Natural killer cell (primary cell): ENCODE measurements around the gene RNF180. TPM values are rescaled to one million over a fixed set of nuclear protein-coding genes. Genes with fewer than 3 reads are reported as not detected.

ENCODE experiments used
- ATAC-seq, 3 donors: fragments of 150-1000 bp in 2 of 3; fragments of 200-7000 bp in 1 of 3; cut with Tn5 transposase; 1 replicate in 1 of 3; 2 replicates in 2 of 3; pipeline ENCODE4 v1.10.0; 2021; ENCODE audit warnings: mild to moderate bottlenecking in 2 of 3, moderate library complexity in 2 of 3
- DNase-seq, 2 donors: peaks; one replicate each; pipeline versions ENCODE4 v3.0.0 to v3.0.0-alpha.2; 2013 to 2021; ENCODE audit warnings: mixed read lengths in 1 of 2
- H3K27ac ChIP-seq: one replicate; pipeline ENCODE4 v1.5.1; 2013; ENCODE audit warnings: mild to moderate bottlenecking, low read length
- H3K27me3 ChIP-seq: one replicate; pipeline ENCODE4 v1.6.1; 2013; ENCODE audit warnings: low read length; ENCODE audit not compliant: control insufficient read depth, insufficient read depth
- H3K36me3 ChIP-seq: one replicate; pipeline ENCODE4 v1.6.1; 2013; ENCODE audit warnings: low read length; ENCODE audit not compliant: control insufficient read depth, insufficient read depth
- H3K4me1 ChIP-seq: one replicate; pipeline ENCODE4 v1.6.1; 2013; ENCODE audit warnings: low read length; ENCODE audit not compliant: control insufficient read depth, insufficient read depth
- H3K4me3 ChIP-seq: one replicate; pipeline ENCODE4 v1.5.1; 2013; ENCODE audit warnings: low read length
- H3K9me3 ChIP-seq: one replicate; pipeline ENCODE4 v1.6.1; 2013; ENCODE audit warnings: low read length; ENCODE audit not compliant: control insufficient read depth, insufficient read depth
- H3K27ac Mint-ChIP-seq, 2 donors: one replicate each; pipeline ENCODE4 v1.8.0; 2022; ENCODE audit warnings: mild to moderate bottlenecking in 2 of 2, mixed read lengths in 2 of 2, moderate library complexity in 1 of 2
- H3K27me3 Mint-ChIP-seq, 2 donors: one replicate each; pipeline ENCODE4 v1.8.0; 2022; ENCODE audit warnings: low read depth in 2 of 2, mixed read lengths in 2 of 2
- H3K36me3 Mint-ChIP-seq: one replicate; pipeline ENCODE4 v1.8.0; 2022; ENCODE audit warnings: mixed read lengths
- H3K4me1 Mint-ChIP-seq, 2 donors: one replicate each; pipeline ENCODE4 v1.8.0; 2022; ENCODE audit warnings: mixed read lengths in 2 of 2
- H3K4me3 Mint-ChIP-seq: one replicate; pipeline ENCODE4 v1.8.0; 2022; ENCODE audit warnings: mild to moderate bottlenecking, moderate library complexity, mixed read lengths
- H3K9me3 Mint-ChIP-seq, 2 donors: one replicate each; pipeline ENCODE4 v1.8.0; 2022; ENCODE audit warnings: mixed read lengths in 2 of 2
- CTCF ChIP-seq: fragments of 200-600 bp; IDR thresholded peaks from one replicate; pipeline ENCODE4 v1.8.0; 2022; ENCODE audit warnings: antibody characterized with exemption
- WGBS: methylation state at CpG from one replicate; pipeline ENCODE4 v1.1.7; 2013; ENCODE audit warnings: missing lambda C conversion rate; ENCODE audit not compliant: insufficient coverage; 5-methylcytosine and 5-hydroxymethylcytosine counted together
- intact Hi-C: fragments of 100-400 bp; cut with micrococcal nuclease; formaldehyde crosslinking; loops from one replicate; pipeline ENCODE4 v1.14.2; 2022
- total RNA-seq, 4 donors: library from RNA; stranded (reverse); fragments of 120-200 nt in 1 of 4; gene quantifications; one replicate each; pipeline versions ENCODE4 v1.2.3 to v1.2.4, GENCODE V29; 2013 to 2022

RNF180 gene
- total RNA-seq, 3 donors from 2014 or later (not counting 1 experiment from before 2014, with no cell fraction given): not detected

- DNase-seq: no peak
- H3K9me3 ChIP-seq: peaks cover 3% of the 10 kb centered on the region
- H3K4me3 ChIP-seq: no peak overlapping the region
- TF ChIP-seq CTCF: no peak
- peaks cover 5 to 10% of the 10 kb centered on the region in 2 donors for H3K9me3 Mint-ChIP-seq
- H3K36me3 Mint-ChIP-seq: no peaks in the 10 kb centered on the region
- H3K27ac Mint-ChIP-seq: no peak overlapping the region
- H3K27ac ChIP-seq: no peak overlapping the region
- 68% methylated on average over 2 of the region's 4 CpGs for WGBS
- no peak for ATAC-seq
- H3K4me1 Mint-ChIP-seq: no peaks in the 10 kb centered on the region
- H3K36me3 ChIP-seq: no peaks in the 10 kb centered on the region
- no peaks in the 10 kb centered on the region for H3K4me1 ChIP-seq
- H3K27me3 Mint-ChIP-seq: peaks cover 22 to 28% of the 10 kb centered on the region in 2 donors
- intact Hi-C loops: no loop called here
- peaks cover 16% of the 10 kb centered on the region for H3K27me3 ChIP-seq
- no peak overlapping the region for H3K4me3 Mint-ChIP-seq
Observed at GRCh38 chr5:64163746-64164145, 1.9 kb upstream of the RNF180 start.

GRCh38 chr5:64164166-64164565, 1.5 kb upstream of the RNF180 start:
- intact Hi-C loops: no loop called here
- Mint-ChIP-seq H3K4me1 (no peaks in the 10 kb centered on the region), H3K36me3 (no peaks in the 10 kb centered on the region), H3K9me3 (peaks cover 5 to 12% of the 10 kb centered on the region in 2 donors), H3K27me3 (peaks cover 22 to 28% of the 10 kb centered on the region in 2 donors), H3K27ac (no peak overlapping the region), H3K4me3 (no peak overlapping the region)
- H3K4me1 ChIP-seq: no peaks in the 10 kb centered on the region
- H3K27me3 ChIP-seq: peaks cover 16% of the 10 kb centered on the region
- TF ChIP-seq CTCF: no peak
- WGBS: 60% methylated on average over 1 of the region's 1 CpG
- H3K36me3 ChIP-seq: no peaks in the 10 kb centered on the region
- no peak overlapping the region for H3K4me3 ChIP-seq
- DNase-seq (no peak), ATAC-seq (no peak)
- H3K9me3 ChIP-seq: peaks cover 2% of the 10 kb centered on the region
- no peak overlapping the region for H3K27ac ChIP-seq

GRCh38 chr5:64165160-64165499, 513 bp upstream of the RNF180 start:
- peak overlapping the region; percentile 9 for H3K4me3 Mint-ChIP-seq
- no peaks in the 10 kb centered on the region for H3K9me3 ChIP-seq
- no peak overlapping the region for H3K4me3 ChIP-seq
- no peaks in the 10 kb centered on the region for H3K36me3 Mint-ChIP-seq
- H3K4me1 Mint-ChIP-seq: no peaks in the 10 kb centered on the region
- 55% methylated on average over 11 of the region's 11 CpGs for WGBS
- peaks cover 2 to 11% of the 10 kb centered on the region in 2 donors for H3K9me3 Mint-ChIP-seq
- no peaks in the 10 kb centered on the region for H3K36me3 ChIP-seq
- peaks cover 22 to 28% of the 10 kb centered on the region in 2 donors for H3K27me3 Mint-ChIP-seq
- H3K4me1 ChIP-seq: no peaks in the 10 kb centered on the region
- no peak for TF ChIP-seq CTCF
- no peak overlapping the region for H3K27ac Mint-ChIP-seq
- ATAC-seq (no peak), DNase-seq (no peak)
- H3K27ac ChIP-seq: no peak overlapping the region
- intact Hi-C loops: no loop called here
- peaks cover 16% of the 10 kb centered on the region for H3K27me3 ChIP-seq

GRCh38 chr5:64166201-64166959, 737 bp downstream of the RNF180 start:
- no peak for DNase-seq
- no peak for TF ChIP-seq CTCF
- no peaks in the 10 kb centered on the region for H3K4me1 Mint-ChIP-seq

More at GRCh38 chr5:64166201-64166959, 737 bp downstream of the RNF180 start:
- H3K27ac ChIP-seq: no peak overlapping the region
- no peak for ATAC-seq
- no peak overlapping the region for H3K4me3 ChIP-seq
- Mint-ChIP-seq H3K27ac (no peak overlapping the region), H3K27me3 (peaks cover 22 to 28% of the 10 kb centered on the region in 2 donors), H3K36me3 (no peaks in the 10 kb centered on the region), H3K4me3 (no peak overlapping the region), H3K9me3 (peaks cover 5 to 11% of the 10 kb centered on the region in 2 donors)
- H3K36me3 ChIP-seq: no peaks in the 10 kb centered on the region
- 13% methylated on average over 21 of the region's 23 CpGs for WGBS
- no peaks in the 10 kb centered on the region for H3K4me1 ChIP-seq
- peaks cover 16% of the 10 kb centered on the region for H3K27me3 ChIP-seq
- intact Hi-C loops: no loop called here
- no peaks in the 10 kb centered on the region for H3K9me3 ChIP-seq
